Neuron (in vitro differentiated cells): ENCODE measurements around the gene SUSD3.

Source experiments
- H2AFZ ChIP-seq: one replicate; pipeline ENCODE4 v1.6.1; 2013; ENCODE audit warnings: low read depth, mild to moderate bottlenecking, inconsistent platforms, low read length, moderate library complexity
- H3K27me3 ChIP-seq: one replicate; pipeline ENCODE4 v1.6.1; 2013; ENCODE audit warnings: low read length; ENCODE audit not compliant: insufficient read depth
- H3K36me3 ChIP-seq: one replicate; pipeline ENCODE4 v1.6.1; 2013; ENCODE audit warnings: low read length; ENCODE audit not compliant: insufficient read depth
- H3K4me1 ChIP-seq: one replicate; pipeline ENCODE4 v1.6.1; 2013; ENCODE audit warnings: low read length; ENCODE audit not compliant: insufficient read depth
- H3K4me3 ChIP-seq: 2 replicates; pipeline ENCODE4 v1.5.1; 2013; ENCODE audit warnings: mild to moderate bottlenecking, low read length, moderate library complexity
- H3K9me3 ChIP-seq: one replicate; pipeline ENCODE4 v1.6.1; 2013; ENCODE audit warnings: low read length

SUSD3 gene

GRCh38 chr9:93049491-93049890 is 9.0 kb upstream of the SUSD3 start:
- Histone ChIP-seq H3K36me3 (no peaks in the 10 kb centered on the region), H3K27me3 (peaks cover 8% of the 10 kb centered on the region), H2AFZ (no peak overlapping the region), H3K9me3 (no peaks in the 10 kb centered on the region), H3K4me3 (no peak overlapping the region), H3K4me1 (no peaks in the 10 kb centered on the region)

DNA sequence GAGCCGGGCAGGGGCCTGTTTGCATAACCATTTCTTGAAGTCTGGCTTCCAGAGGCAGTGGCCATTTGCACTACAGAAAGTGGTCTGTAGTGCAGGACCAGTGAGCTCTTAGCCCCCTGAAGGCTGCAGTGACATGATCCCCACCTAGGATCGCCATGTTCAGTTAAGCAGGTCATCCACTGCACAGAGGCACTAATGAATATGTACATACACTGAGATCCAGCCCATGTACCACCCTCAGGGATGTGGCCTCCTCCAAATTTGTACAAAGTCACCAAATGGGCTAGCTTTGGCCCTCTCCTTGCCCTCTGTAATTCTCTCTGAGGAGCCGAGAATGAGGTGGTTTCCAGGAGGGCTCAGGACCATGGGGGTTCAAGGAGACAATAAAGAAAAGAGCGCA is 8.3 kb upstream of the SUSD3 start:
- Histone ChIP-seq H3K4me3 (no peak overlapping the region), H3K9me3 (no peaks in the 10 kb centered on the region), H3K4me1 (no peaks in the 10 kb centered on the region), H3K36me3 (no peaks in the 10 kb centered on the region), H2AFZ (no peak overlapping the region), H3K27me3 (peaks cover 14% of the 10 kb centered on the region)

DNA sequence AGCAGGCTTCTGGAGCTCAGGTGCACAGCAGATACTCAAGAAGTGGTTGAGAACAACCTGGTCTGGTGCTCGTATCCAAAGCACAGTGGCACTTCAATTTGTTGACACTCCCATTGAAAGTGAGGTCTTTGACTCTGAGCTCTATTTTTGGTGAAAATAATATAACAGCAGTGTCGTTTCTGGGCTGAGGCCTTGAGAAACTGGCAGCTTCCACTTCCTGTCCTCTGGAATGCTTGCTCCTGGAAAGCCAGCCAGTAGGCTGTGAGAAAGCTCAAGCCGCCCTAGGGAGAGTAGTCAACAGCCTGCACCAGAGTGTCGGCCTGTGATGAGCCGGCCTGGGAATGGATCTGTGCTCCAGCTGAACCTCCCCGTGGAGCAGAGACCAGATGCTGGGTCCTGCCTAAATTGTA is 6.8 kb upstream of the SUSD3 start:
- Histone ChIP-seq H2AFZ (no peak overlapping the region), H3K4me3 (no peak overlapping the region), H3K36me3 (no peaks in the 10 kb centered on the region), H3K9me3 (no peaks in the 10 kb centered on the region), H3K4me1 (no peaks in the 10 kb centered on the region), H3K27me3 (peaks cover 18% of the 10 kb centered on the region)

GRCh38 chr9:93052791-93053540 is 5.5 kb upstream of the SUSD3 start:
- Histone ChIP-seq H3K4me3 (no peak overlapping the region), H3K27me3 (peaks cover 31% of the 10 kb centered on the region), H3K36me3 (no peaks in the 10 kb centered on the region), H3K4me1 (no peaks in the 10 kb centered on the region), H2AFZ (no peak overlapping the region), H3K9me3 (no peaks in the 10 kb centered on the region)

DNA sequence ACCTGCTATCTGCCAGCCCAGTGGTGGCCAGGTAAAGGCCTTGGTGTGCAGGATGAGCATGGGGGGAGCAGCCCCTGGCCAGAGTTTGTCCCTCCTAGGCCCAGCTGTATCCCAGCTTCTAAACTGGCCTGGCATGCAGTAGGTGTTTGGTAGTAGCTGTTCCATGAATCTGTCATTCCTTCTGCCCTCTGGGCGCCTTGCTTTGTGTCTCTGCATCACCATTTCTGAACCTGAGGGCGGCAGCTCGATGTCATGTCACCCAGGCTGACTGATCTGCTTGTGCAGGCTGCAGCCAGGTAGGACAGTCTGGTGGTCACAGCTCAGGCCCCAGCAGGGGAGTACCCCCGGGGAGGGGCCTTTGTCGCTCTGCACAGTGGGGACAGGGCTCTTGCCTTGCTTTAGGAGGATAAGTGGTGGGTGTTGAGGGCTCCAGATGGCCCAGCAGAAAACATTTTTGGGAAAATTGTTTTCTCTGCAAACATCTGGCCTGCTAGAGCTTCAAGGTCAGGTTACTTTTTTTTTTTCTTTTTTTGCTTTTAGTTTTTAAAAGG is 4.6 kb upstream of the SUSD3 start:
- no peaks in the 10 kb centered on the region for H3K9me3 ChIP-seq
- no peaks in the 10 kb centered on the region for H3K4me1 ChIP-seq
- peaks cover 38% of the 10 kb centered on the region for H3K27me3 ChIP-seq
- no peak overlapping the region for H3K4me3 ChIP-seq
- no peaks in the 10 kb centered on the region for H3K36me3 ChIP-seq
- H2AFZ ChIP-seq: no peak overlapping the region

DNA sequence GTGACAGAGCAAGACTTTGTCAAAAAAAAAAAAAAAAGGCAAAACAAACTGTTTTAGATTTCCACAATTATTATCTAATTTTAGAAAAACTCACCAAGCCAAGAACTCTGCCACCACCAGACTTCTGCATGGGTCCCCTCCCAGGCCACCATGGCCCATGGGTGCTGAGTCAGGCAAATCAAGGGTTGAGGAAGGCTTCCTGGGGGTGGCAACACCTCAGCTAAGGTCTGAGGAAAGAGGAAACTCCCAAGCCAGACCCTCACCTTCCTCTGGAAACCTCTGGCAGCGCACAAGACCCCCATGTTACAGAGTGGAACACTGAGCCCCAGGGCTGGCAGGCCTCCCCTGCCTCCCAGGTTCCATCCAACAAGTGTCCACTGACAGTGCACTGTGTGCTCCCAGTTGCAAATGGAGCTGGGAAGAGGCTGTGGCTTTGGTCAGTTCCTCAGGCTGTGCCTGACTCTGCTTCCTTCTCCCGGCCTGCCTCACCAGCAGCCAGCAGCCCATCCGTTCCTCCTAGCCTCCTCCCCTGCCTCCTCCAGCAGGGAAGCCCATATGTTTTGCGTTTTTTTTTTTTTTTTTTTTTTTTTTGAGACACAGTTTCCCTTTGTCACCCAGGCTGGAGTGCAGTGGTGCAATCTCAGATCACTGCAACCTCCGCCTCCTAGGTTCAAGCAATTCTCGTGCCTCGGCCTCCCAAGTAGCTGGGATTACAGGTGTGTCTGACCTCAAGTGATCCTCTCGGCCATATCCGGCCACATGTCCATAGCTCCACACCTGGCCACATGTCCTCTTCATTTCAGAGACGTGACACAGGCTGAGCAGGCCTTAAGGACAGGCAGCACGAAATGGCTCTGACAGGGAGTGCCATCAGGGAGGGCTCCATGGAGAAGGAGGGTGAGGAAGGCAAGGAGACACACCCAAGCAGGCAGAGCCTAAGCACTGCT is 3.5 kb upstream of the SUSD3 start:
- H3K9me3 ChIP-seq: no peaks in the 10 kb centered on the region
- no peaks in the 10 kb centered on the region for H3K4me1 ChIP-seq
- H2AFZ ChIP-seq: no peak overlapping the region
- no peak overlapping the region for H3K4me3 ChIP-seq
- no peaks in the 10 kb centered on the region for H3K36me3 ChIP-seq
- H3K27me3 ChIP-seq: peaks cover 48% of the 10 kb centered on the region

GRCh38 chr9:93057042-93057702 is 1.3 kb upstream of the SUSD3 start:
- H3K9me3 ChIP-seq: no peaks in the 10 kb centered on the region
- peaks cover 55% of the 10 kb centered on the region for H3K27me3 ChIP-seq
- H3K36me3 ChIP-seq: no peaks in the 10 kb centered on the region
- no peak overlapping the region for H3K4me3 ChIP-seq
- H2AFZ ChIP-seq: no peak overlapping the region
- no peaks in the 10 kb centered on the region for H3K4me1 ChIP-seq

GRCh38 chr9:93057703-93058354 is 672 bp upstream of the SUSD3 start:
- Histone ChIP-seq H3K27me3 (peaks cover 55% of the 10 kb centered on the region), H3K36me3 (no peaks in the 10 kb centered on the region), H3K4me1 (no peaks in the 10 kb centered on the region), H3K4me3 (no peak overlapping the region), H2AFZ (no peak overlapping the region), H3K9me3 (no peaks in the 10 kb centered on the region)

DNA sequence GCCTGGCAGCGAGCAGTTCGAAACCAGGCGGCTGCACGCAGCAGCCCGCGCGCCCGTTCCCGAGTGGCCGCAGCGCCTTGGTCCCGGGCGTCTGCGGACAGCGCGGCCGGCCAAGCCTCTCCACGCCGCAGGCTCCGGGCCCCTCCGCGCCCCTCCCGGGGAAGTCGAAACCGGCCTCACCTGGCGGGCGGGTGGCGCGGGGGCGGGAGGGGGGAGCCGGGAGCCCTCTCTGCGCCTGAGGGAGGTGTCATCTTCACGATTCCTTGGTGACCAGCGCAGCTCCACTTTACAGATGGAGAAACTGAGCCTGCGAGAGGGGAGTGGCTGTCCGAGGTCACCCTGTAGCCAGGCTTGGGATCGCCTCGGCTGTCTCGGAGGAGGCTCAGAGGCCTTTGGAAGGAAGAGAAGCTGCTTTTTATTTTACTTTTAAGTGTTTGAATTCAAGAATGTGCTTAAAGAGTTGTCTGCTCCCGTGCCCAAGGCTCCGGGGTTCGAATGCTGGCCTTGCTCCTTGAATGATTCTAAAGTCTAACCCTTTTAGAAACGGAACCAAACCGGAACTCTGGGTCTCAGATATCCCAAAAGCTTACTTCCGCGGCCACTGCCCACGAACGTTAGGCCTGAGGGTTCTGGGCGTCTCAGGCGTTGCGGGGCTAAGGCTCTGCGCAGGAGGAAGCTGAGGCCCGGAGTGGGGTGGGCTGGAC is 662 bp downstream of the SUSD3 start:
- H3K4me3 ChIP-seq: no peak overlapping the region

GRCh38 chr9:93059715-93060578 is 1.4 kb downstream of the SUSD3 start:
- no peaks in the 10 kb centered on the region for H3K9me3 ChIP-seq
- H3K36me3 ChIP-seq: no peaks in the 10 kb centered on the region
- H3K4me3 ChIP-seq: no peak overlapping the region
- no peak overlapping the region for H2AFZ ChIP-seq
- H3K4me1 ChIP-seq: no peaks in the 10 kb centered on the region
- H3K27me3 ChIP-seq: peaks cover 44% of the 10 kb centered on the region

More for the DNA sequence above, 662 bp downstream of the SUSD3 start:
- Histone ChIP-seq H3K9me3 (no peaks in the 10 kb centered on the region), H3K36me3 (no peaks in the 10 kb centered on the region), H2AFZ (no peak overlapping the region), H3K4me1 (no peaks in the 10 kb centered on the region), H3K27me3 (peaks cover 47% of the 10 kb centered on the region)

GRCh38 chr9:93060746-93061259 is 2.3 kb downstream of the SUSD3 start:
- Histone ChIP-seq H3K9me3 (no peaks in the 10 kb centered on the region), H3K27me3 (peaks cover 37% of the 10 kb centered on the region), H3K4me3 (no peak overlapping the region), H3K4me1 (no peaks in the 10 kb centered on the region), H3K36me3 (no peaks in the 10 kb centered on the region), H2AFZ (no peak overlapping the region)
